ENCODE results near the gene MRRF. TPM values are rescaled to one million over a fixed set of nuclear protein-coding genes. Genes with fewer than 3 reads are reported as not detected.

The MRRF gene
- total RNA-seq, 1 donor from 2014 or later = 38.5 TPM

GRCh38 chr9:122332644-122333043 is 68.0 kb downstream of the MRRF start:
- peak in 1 of 2 donors; percentile 58 for DNase-seq (ENCODE audit: extremely low spot score in 2 of 2)
- H3K4me3 ChIP-seq = no peak overlapping the region
- no peak for TF ChIP-seq CTCF (IDR thresholded peaks at IDR 0.05)
- H3K36me3 ChIP-seq = no peaks in the 10 kb centered on the region
- no peaks in the 10 kb centered on the region for H3K4me1 ChIP-seq
- H3K27ac ChIP-seq = no peak overlapping the region
- H3K9me3 ChIP-seq = no peaks in the 10 kb centered on the region
- intact Hi-C loops (cut with DNase I) = no loop called here
- H3K27me3 ChIP-seq = no peaks in the 10 kb centered on the region

DNA sequence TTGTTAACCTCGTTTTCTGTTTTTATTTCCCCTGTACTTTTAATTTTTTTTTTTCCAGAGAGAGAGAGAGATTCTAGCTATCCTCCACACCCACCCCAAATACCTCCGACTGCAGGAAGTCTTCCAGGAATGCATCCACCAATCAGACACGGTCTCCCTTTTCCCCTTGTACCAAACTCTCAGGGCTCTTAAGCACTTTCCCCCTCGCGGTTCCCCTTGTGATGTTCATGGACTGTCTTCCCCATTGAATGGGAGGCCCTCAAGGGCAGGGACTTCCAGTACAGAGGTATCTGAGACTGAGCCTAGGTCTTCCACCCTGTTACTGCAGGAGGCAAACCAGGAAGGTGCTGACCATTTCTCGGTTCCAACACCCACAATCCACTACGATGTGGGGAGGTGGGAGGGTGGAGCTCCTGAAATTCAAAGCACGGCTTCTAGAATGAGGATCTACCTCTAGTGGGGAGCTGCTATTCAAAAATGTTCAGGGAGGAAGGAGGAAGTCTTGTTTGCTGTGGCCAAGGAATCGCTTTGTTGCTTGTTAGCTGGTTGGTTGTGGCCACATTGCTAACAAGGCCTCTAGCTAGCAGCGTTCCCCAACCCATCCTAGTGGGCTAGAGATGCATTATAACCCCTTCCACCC is 68.6 kb downstream of the MRRF start:
- no peak overlapping the region for H3K4me3 ChIP-seq
- H3K9me3 ChIP-seq = no peaks in the 10 kb centered on the region
- no peak overlapping the region for H3K27ac ChIP-seq
- H3K27me3 ChIP-seq = no peaks in the 10 kb centered on the region
- intact Hi-C loops (cut with DNase I) = no loop called here
- no peak for DNase-seq (ENCODE audit: extremely low spot score in 2 of 2)
- H3K36me3 ChIP-seq = no peaks in the 10 kb centered on the region
- H3K4me1 ChIP-seq = no peaks in the 10 kb centered on the region
- no peak for TF ChIP-seq POLR2AphosphoS5 (IDR thresholded peaks at IDR 0.05; ENCODE audit: insufficient read depth in 1 of 2, low read depth in 1 of 2)
- no peak for TF ChIP-seq POLR2A (IDR thresholded peaks at IDR 0.05)
- TF ChIP-seq CTCF (IDR thresholded peaks at IDR 0.05) = no peak

- intact Hi-C loops (cut with DNase I) = no loop called here
- no peak for TF ChIP-seq POLR2AphosphoS5 (IDR thresholded peaks at IDR 0.05; ENCODE audit: insufficient read depth in 1 of 2, low read depth in 1 of 2)
- no peak for TF ChIP-seq POLR2A (IDR thresholded peaks at IDR 0.05)
- TF ChIP-seq CTCF (IDR thresholded peaks at IDR 0.05) = no peak
- DNase-seq (ENCODE audit: extremely low spot score in 2 of 2) = no peak
- H3K27me3 ChIP-seq = no peaks in the 10 kb centered on the region
- no peaks in the 10 kb centered on the region for H3K4me1 ChIP-seq
- no peaks in the 10 kb centered on the region for H3K36me3 ChIP-seq
- no peak overlapping the region for H3K27ac ChIP-seq
- H3K9me3 ChIP-seq = no peaks in the 10 kb centered on the region
- no peak overlapping the region for H3K4me3 ChIP-seq
Measured at GRCh38 chr9:122334916-122335315, 70.2 kb downstream of the MRRF start.

DNA sequence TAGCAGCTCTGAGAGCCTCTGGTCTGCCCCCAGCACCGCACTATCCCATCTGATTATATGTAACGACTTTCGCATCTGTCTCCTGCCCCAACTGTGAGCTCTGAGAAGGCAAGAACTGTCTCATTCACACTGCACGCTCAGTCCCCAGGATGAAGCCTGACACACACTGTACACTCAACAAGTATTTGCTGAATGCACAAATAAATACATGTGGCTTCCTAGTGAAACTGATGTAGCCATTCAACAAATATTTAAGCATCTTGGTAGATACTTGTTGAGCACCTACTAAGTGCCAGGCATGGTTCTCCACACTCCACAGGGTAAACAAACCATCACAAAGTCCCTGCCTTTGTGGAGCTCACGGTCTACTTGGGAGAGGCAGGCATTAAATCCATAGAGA is 71.5 kb downstream of the MRRF start:
- Histone ChIP-seq H3K9me3 (no peaks in the 10 kb centered on the region), H3K36me3 (no peaks in the 10 kb centered on the region), H3K27me3 (no peaks in the 10 kb centered on the region), H3K4me1 (no peaks in the 10 kb centered on the region), H3K4me3 (no peak overlapping the region), H3K27ac (no peak overlapping the region)
- intact Hi-C loops (cut with DNase I) = no loop called here
- DNase-seq (ENCODE audit: extremely low spot score in 2 of 2) = no peak
- TF ChIP-seq POLR2AphosphoS5 (IDR thresholded peaks at IDR 0.05; ENCODE audit: insufficient read depth in 1 of 2, low read depth in 1 of 2) (no peak), POLR2A (IDR thresholded peaks at IDR 0.05) (no peak), CTCF (IDR thresholded peaks at IDR 0.05) (no peak)

DNA sequence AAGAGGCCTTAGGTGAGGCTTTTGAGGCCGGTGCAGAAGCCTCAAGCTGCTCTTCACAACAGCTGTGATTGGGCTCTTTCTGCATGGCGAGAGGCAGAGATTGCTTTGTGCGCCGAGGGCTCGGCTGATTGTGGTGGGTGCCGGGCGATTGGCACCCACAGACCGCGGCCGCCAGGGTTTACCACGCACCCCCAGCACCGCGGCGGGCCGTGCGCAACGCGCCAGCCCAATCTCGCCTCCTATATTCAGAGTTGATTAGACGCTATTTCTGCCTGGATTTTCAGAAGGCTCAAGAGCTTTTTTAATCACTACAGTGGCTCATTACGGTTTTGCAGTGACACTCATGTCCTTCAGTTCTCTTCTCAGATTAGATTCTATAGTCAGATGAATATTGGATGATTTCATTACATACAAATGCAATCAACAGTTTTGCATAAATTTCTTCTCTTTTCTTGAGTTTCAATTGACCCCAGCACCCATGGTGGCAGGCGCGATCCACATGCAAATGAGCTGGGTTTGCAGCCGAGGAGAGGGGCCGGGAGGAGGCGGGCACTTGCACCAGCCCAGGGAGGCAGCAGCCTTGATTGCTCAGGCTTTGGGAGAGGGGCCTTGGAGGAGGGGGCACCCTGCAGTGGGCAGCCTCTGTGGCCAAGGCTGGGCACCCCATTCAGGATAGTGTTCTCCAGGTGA is 72.3 kb downstream of the MRRF start:
- no peaks in the 10 kb centered on the region for H3K27me3 ChIP-seq
- H3K4me3 ChIP-seq = no peak overlapping the region
- H3K27ac ChIP-seq = no peak overlapping the region
- intact Hi-C loops (cut with DNase I) = no loop called here
- H3K9me3 ChIP-seq = no peaks in the 10 kb centered on the region
- H3K4me1 ChIP-seq = no peaks in the 10 kb centered on the region
- no peak for DNase-seq (ENCODE audit: extremely low spot score in 2 of 2)
- no peaks in the 10 kb centered on the region for H3K36me3 ChIP-seq
- TF ChIP-seq CTCF (IDR thresholded peaks at IDR 0.05) (no peak), POLR2AphosphoS5 (IDR thresholded peaks at IDR 0.05; ENCODE audit: insufficient read depth in 1 of 2, low read depth in 1 of 2) (no peak), POLR2A (IDR thresholded peaks at IDR 0.05) (no peak)

Data from vagina (tissue), 2 donors.